ENCODE measurements around the gene NACAD.

DNA sequence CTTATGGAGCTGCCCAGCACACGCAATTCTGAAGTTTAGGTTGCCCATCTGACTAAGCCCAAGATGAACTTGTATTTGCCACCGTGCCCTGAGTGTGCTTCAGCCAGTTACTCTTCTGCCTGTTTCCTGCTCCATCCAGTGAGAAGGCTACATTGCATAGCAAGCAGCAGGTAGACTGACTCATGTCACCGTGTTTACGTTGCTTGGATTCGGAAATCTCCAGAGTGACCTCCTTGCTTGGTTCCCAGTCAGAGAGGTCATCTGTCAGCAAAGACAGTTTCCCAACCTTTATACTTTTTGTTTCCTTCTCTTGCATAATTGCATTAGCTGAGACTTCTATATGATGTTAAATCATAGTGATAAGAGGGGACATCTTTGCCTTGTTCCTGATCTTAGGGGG lies 30.9 kb downstream of the NACAD start:
- TF ChIP-seq CTCF (conservative IDR thresholded peaks at IDR 0.05; ENCODE audit: low read depth, low read length) (no peak), RFX5 (IDR thresholded peaks at IDR 0.05; ENCODE audit: low read depth, low read length) (no peak), USF2 (IDR thresholded peaks at IDR 0.05; ENCODE audit: low read depth, low read length) (no peak)
